GM21367 (cell line): ENCODE measurements around the gene MANEAL.

ENCODE experiments used
- ATAC-seq: cut with Tn5 transposase; IDR thresholded peaks from one replicate; pipeline ENCODE4 v1.9.1; 2021; ENCODE audit not compliant: unreplicated experiment

The MANEAL gene

DNA sequence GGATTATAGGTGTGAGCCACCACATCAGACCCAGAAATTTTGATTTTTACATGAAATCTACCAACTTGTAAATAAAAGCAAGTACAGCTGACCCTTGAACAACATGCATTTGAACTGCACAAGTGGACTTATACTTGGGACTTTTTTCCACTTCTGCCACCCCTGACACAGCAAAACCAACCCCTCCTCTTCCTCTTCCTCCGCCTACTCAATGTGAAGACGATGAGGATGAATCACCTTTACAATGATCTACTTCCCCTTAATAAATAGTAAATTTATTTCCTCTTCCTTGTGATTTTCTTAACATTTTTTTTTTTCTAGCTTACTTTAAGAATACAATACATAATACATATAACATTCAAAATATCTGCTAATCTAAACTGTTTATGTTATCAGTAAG is 31.9 kb downstream of the MANEAL start:
- ATAC-seq: no peak

DNA sequence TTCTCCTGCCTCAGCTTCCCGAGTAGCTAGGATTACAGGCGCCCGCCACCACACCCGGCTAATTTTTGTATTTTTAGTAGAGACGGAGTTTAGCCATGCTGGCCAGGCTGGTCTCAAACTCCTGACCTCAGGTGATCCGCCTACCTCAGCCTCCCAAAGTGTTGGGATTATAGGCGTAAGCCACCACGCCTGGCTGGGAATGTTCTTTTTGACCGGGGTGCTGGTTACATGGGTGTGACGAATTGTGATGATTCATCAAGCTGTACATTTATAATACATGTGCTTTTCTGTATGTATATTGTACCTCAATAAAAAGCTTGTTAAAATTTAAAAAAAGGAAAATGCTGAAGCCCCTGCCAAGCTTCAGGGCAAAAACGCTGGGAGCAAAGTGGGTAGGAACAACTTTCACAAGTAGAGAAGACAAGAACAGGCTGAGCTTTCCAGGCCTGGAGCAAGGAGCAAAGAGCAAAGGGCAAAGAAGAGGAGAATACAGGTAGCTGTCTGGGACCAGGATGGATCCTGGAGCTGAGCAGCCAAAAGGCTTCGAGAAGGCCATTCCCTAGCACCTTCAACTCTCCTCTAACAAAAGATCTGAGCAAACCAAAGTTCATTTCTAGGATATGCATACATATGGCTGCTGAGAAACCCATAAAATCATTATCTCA is 34.9 kb downstream of the MANEAL start:
- no peak for ATAC-seq

DNA sequence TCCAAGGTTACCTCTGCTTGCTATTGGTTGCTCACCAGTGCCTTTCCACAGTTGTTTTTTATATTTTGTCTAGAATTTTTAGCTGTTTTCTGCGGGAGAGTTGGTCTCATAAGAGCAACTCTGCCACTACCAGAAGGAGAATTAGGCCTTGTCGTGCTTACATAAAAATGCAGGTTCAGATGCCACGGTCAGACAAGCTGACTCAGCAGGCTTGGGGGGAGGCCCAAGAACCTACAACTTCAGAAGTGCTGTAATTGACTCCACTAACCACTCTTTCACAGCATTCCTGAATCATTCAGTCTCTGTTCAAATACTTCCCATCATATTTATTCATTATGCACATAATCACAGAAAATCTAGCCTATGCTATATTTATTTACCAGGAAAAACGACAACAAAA is 37.5 kb downstream of the MANEAL start:
- ATAC-seq: no peak

DNA sequence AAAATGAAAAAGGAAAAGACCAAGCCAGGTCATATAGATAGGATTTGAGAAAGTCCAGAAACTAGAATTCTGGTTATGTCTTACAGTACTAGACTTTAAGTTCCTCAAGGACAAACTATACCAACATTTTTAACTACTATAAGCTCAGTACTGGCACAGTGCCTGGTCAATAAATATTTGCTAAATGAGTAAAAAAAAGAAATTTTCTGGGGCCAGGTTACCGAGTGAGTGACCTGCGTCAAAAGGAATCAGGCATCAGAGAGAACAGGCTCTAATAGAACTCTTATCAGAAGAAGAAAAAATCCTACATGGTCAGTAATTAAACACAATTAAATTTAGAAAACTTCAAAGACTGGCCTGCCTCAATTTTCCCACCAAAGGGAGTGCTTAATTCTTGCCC is 38.2 kb downstream of the MANEAL start:
- ATAC-seq: no peak

GRCh38 chr1:37836788-37837187 is 43.1 kb downstream of the MANEAL start:
- ATAC-seq: no peak

- no peak for ATAC-seq
These were observed 46.0 kb downstream of the MANEAL start for GRCh38 chr1:37839676-37840075.

- ATAC-seq: no peak
These were observed 47.1 kb downstream of the MANEAL start for GRCh38 chr1:37840711-37841110.

DNA sequence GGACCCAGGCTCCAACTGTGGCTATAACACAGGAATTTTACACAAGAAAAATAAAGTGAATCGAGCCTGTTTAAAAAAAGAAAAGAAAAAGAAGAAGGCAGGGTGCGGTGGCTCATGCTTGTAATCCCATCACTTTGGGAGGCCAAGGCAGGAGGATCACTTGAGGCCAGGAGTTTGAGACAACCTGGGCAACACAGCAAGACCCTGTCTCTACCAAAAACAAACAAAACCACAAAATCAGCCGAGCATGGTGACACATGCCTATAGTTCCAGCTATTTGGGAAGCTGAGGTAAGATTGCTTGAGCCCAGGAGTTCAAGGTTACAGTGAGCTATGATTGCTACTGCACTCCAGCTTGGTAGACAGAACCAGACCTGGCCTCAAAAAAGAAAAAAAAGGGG is 48.0 kb downstream of the MANEAL start:
- ATAC-seq: no peak

- no peak for ATAC-seq
These were observed 50.9 kb downstream of the MANEAL start for GRCh38 chr1:37844536-37844935.

DNA sequence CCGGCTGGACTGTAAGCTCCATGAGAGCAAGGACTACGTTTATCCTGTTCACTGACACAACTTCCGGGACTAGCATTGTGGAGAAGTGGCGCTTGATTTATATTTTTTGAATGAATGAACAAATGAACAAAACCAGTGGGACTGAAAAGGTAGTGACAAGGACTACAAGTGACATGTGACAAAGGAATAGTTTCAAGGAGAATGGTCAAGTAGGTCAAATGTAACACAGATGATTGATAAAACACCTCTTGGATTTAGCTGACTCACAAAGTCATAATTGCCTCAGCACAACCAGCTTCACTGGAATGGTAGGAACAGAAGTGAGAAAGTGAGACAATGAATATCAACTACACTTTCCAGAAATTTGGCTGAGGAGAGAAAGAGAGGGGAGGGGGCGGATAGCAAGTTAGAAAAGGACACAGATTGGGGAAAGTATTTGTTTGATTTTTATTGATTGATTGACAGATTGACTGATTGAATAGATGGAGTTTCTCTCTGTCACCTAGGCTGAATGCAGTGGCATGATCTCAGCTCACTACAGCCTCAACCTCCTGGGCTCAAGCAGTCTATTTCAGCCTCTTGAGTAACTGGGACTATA is 51.5 kb downstream of the MANEAL start:
- ATAC-seq: no peak

DNA sequence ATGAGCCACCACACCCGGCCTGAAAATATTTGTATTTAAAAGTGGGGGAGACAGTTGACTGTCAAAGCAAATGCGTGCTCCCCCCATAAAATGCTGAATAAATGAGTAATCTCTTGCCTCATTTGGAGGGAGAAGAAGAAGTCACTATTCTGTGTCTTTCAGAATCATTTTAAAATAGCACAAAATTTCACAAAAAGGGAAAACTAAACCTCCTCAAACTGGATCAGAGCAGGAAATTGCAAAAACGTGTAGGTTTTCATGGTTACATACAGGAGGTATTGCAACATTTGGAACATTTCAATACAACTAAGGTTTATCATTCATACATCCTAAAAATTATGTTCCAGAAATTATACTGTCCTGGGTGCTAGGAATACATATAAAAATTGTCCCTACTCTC is 52.1 kb downstream of the MANEAL start:
- ATAC-seq: no peak

GRCh38 chr1:37846647-37847339 is 53.1 kb downstream of the MANEAL start:
- no peak for ATAC-seq

DNA sequence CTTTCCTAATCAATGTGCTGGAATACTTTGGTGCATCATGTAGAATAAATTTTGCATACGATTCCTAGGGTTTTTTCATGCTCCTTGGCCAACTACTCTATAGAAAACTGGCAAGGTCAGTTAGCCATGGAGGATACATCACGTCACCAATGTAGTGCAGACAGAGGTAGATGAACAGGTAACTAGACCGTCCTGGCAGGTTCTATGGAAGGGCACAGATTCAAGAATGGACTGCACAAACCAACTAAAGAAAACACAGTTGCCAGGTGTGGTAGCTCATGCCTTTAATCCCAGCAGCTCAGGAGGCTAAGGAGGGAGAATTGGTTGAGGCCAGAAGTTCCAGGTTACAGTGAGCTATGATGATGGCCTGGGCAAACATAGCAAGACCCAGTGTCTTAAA is 55.8 kb downstream of the MANEAL start:
- no peak for ATAC-seq

- no peak for ATAC-seq
These were observed 56.8 kb downstream of the MANEAL start for GRCh38 chr1:37850352-37850955.
